T47D (cell line): ENCODE data around the gene AGTR1.

ENCODE experiments used
- DNase-seq, 2 experiments: peaks; one replicate each; pipeline versions ENCODE4 v3.0.0 to v3.0.0-alpha.2; 2011 to 2012; ENCODE audit warnings: low read depth in 1 of 2, low spot score in 1 of 2
- JUND ChIP-seq: IDR thresholded peaks from 2 replicates; pipeline ENCODE4 v1.6.1; 2012; ENCODE audit warnings: low read depth
- in situ Hi-C: cut with HindIII; loops from 2 replicates; pipeline ENCODE4 v1.10.0; 2016; ENCODE audit warnings: low sequenced_read_pairs, low pct_unique_long_range_greater_than_20kb

The AGTR1 gene

DNA sequence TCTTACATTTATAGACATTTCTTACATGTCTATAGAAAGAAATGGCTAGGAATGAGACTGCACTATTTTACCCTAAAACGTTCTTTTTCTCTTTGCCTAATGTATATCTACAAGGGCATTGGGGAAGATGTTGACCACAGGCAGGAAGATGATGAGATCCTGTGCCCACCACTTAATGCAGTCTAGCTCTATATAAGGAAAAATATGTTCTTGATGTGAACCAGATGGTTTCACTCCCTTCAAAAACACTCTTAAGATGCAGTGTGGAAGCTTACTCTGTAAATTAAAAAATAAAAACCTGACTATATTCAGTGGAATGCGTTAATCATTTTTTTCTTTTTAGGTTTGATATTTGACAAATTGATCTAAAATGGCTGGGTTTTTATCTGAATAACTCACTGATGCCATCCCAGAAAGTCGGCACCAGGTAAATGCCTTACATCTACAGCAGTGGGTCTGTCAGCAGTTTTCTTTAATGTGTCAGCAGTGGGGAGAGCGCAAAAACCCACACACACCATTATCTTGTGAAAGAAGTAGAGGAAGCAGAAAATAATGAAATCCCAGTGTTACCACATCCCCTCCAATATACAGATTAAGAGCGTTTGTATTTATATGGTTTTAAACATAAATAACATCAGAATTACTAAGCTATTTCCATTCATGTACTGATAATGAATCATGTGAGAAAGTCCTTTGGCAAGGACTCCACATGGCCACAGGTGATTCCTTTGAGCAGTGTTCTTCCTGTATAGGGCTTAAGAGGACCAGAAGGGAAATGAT is 10.1 kb downstream of the AGTR1 start:
- in situ Hi-C loops = no loop called here
- no peak for TF ChIP-seq JUND
- DNase-seq = no peak

GRCh38 chr3:148708409-148708808 is 10.7 kb downstream of the AGTR1 start:
- TF ChIP-seq JUND = no peak
- no peak for DNase-seq
- in situ Hi-C loops = no loop called here

- in situ Hi-C loops = no loop called here
- no peak for DNase-seq
Observed at GRCh38 chr3:148709560-148710253, 12.0 kb downstream of the AGTR1 start.

GRCh38 chr3:148710665-148711064 is 13.0 kb downstream of the AGTR1 start:
- no peak for DNase-seq
- in situ Hi-C loops = no loop called here
- TF ChIP-seq JUND = no peak

More at GRCh38 chr3:148709560-148710253, 12.0 kb downstream of the AGTR1 start:
- no peak for TF ChIP-seq JUND

- in situ Hi-C loops = no loop called here
- no peak for TF ChIP-seq JUND
Observed at GRCh38 chr3:148711981-148712666, 14.4 kb downstream of the AGTR1 start.

GRCh38 chr3:148714521-148714920 is 16.8 kb downstream of the AGTR1 start:
- in situ Hi-C loops = no loop called here
- TF ChIP-seq JUND = no peak
- DNase-seq = no peak

More at GRCh38 chr3:148711981-148712666, 14.4 kb downstream of the AGTR1 start:
- no peak for DNase-seq

GRCh38 chr3:148716657-148717056 is 19.0 kb downstream of the AGTR1 start:
- no peak for DNase-seq
- in situ Hi-C loops = no loop called here
- no peak for TF ChIP-seq JUND

DNA sequence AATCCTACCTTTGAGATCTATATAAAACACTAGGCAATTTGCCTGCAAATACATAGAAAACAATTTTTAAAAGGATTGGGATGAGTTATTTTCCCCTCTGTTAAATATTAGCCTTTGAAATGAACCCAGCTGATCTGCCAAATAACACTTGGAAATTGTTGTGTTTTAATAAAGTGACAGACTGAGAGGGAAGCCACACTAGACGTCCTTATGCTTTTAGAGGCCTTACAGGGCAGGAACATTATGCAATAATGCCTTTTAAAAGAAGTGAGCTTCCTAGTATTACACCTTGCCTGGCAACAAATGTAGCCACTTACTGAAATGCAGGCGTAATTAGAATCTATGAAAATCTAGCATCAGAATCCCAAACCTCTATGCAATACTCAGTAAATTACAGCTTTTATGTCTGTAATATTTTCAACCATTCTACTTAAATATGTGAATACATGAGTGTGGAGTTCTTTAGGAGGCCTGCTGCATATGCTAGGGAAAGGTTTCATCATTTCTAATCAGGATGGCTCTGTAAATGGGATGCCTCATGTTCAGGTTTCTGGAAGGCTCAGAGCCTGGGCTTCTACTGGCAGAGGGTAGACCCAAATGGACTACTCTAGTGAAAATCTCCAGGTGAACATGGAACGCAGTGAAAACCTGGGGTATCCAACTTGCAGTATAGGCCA is 20.3 kb downstream of the AGTR1 start:
- in situ Hi-C loops = no loop called here
- no peak for DNase-seq
- TF ChIP-seq JUND = no peak

DNA sequence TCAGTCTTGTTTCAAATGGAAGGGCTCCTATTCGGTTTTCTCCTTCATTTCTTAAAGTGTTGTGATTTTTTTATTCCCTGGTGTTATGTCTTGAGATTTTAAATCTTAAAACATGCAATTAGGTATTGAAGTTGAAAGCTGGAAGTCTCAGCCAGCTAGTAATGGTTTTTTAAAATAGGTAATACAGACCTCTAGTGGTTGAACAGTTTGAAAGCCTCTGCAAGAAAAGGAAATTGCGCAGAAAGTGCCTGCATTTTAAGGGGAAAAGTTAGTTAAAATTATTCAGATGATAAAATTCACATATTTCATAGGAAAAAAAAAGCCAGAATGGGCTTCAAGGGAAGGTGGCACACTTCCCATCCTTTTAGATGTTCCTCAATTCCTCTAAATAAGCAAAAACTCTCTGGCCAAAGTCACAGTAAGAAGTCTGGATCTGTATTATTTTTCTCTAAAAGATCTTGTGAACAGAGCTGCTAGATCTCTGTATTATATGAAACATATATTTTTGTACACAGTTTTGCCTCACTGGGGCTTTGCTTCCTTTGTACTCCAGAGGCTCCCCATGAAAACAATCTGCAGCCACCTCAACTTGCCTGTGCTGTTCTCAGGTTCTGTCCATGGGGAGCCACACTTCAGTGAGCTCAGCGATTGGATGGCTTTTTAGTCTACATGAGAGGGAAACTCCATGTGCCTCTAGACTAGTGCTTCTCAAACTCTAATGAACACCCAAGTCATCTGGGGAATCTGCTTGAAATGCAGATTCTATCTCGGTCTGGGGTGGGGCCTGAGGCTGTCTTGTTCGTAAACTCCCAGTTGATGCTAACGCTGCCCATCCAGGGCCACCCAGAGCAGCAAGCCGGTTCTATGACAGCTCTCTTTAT is 21.5 kb downstream of the AGTR1 start:
- in situ Hi-C loops = no loop called here
- no peak for TF ChIP-seq JUND
- peak in 1 of 2 experiments; percentile 22 for DNase-seq

GRCh38 chr3:148720873-148721272 is 23.2 kb downstream of the AGTR1 start:
- no peak for DNase-seq
- no peak for TF ChIP-seq JUND
- in situ Hi-C loops = no loop called here

DNA sequence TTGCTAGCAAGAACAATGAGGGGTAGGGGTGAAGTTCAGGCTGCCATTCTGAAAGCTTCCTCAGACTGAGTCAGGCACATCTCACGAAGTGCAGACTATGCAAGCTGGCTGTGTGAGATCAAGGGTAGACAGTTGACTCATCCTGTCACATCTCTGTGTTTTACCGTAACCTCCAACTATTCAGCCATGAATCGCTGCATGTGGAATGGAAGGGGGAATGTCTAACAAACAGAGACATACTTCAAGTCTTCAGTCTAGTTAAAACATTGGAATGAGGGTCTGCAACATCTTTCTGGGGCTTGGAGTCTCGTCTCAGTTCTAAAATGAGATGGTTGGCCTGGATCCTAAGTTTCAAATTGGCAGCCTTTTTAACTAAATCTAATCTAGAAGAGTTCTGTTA is 25.9 kb downstream of the AGTR1 start:
- in situ Hi-C loops = no loop called here
- TF ChIP-seq JUND = no peak
- DNase-seq = no peak

DNA sequence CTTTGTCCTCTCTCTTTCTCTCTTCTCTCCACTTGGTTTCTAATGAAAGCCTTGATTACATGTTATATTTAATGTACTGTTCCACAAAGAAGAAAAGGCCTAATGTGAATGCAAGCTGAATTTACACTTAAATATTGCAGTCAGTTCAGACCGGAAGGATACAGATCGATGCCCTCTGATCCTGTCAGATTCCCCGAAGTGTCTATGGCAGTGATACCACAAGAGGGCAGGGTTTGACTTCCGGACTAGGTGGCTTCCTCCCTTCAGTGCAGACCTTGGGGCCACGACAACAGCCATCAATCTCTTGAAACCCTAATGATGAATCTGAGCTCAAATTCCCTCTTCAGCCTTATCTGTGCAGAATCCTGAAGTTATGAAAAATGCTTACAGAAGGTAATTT is 29.5 kb downstream of the AGTR1 start:
- in situ Hi-C loops = no loop called here
- peak in 1 of 2 experiments; percentile 62 for DNase-seq
- TF ChIP-seq JUND = no peak
